Transverse colon (tissue), 4 donors: ENCODE results near the gene ZBTB44.

Experiments used
- EP300 ChIP-seq: sonication (generic); formaldehyde crosslinking; IDR thresholded peaks from one replicate; pipeline ENCODE4 v1.6.1; 2017; ENCODE audit warnings: antibody characterized with exemption, low read depth
- POLR2A ChIP-seq: fragments of 450-650 bp; IDR thresholded peaks from one replicate; pipeline ENCODE4 v1.6.1; 2016; ENCODE audit warnings: antibody characterized with exemption, mild to moderate bottlenecking, moderate library complexity
- POLR2AphosphoS5 ChIP-seq, 3 donors: sonication (generic); formaldehyde crosslinking; IDR thresholded peaks; one replicate each; pipeline ENCODE4 v1.6.1; 2016; ENCODE audit warnings: antibody characterized with exemption in 3 of 3
- TF ChIP-seq, protein P1 (sequence below), 5 experiments: fragments of 200-600 bp in 3 of 5; fragments of 450-650 bp in 2 of 5; sonication (generic) in 3 of 5; IDR thresholded peaks; 1 replicate in 2 of 5; 2 replicates in 3 of 5; pipeline ENCODE4 v1.5.1; 2016 to 2017; ENCODE audit warnings: antibody characterized with exemption in 5 of 5, inconsistent platforms in 3 of 5, mild to moderate bottlenecking in 2 of 5, moderate library complexity in 1 of 5

DNA sequence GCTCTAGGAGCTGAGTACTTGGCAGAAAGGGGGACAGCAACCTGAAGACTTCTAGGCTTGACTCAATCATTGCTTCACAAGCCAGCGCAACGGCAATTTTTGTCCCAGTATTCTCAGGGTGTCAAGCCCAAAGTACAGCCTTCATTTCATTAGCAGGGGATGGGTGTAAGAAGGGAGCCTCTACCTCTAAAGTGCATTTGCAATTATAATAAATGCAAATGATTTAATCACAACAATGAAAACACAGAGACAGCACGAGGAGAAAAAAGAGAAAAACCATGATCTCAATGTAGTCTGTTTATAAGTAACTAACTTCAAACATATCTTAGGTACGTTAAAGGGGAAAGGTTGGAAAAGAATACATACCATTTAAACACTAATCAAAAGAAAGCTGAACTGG is 34.7 kb downstream of the ZBTB44 start:
- TF ChIP-seq POLR2AphosphoS5 (IDR thresholded peaks at IDR 0.05) (no peak), POLR2A (no peak), EP300 (no peak)
- TF ChIP-seq, protein P1, sequence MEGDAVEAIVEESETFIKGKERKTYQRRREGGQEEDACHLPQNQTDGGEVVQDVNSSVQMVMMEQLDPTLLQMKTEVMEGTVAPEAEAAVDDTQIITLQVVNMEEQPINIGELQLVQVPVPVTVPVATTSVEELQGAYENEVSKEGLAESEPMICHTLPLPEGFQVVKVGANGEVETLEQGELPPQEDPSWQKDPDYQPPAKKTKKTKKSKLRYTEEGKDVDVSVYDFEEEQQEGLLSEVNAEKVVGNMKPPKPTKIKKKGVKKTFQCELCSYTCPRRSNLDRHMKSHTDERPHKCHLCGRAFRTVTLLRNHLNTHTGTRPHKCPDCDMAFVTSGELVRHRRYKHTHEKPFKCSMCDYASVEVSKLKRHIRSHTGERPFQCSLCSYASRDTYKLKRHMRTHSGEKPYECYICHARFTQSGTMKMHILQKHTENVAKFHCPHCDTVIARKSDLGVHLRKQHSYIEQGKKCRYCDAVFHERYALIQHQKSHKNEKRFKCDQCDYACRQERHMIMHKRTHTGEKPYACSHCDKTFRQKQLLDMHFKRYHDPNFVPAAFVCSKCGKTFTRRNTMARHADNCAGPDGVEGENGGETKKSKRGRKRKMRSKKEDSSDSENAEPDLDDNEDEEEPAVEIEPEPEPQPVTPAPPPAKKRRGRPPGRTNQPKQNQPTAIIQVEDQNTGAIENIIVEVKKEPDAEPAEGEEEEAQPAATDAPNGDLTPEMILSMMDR (IDR thresholded peaks at IDR 0.05), result no peak
